H1 (cell line): ENCODE results near the gene SLC30A3. TPM values are rescaled to one million over a fixed set of nuclear protein-coding genes. Genes with fewer than 3 reads are reported as not detected.
A peak's percentile ranks its signal among the peaks of the same experiment; 100 is the strongest.

ENCODE experiments used
- CTCF ChIA-PET: fragments of 300-600 bp; sonication (Branson Sonifier 250); formaldehyde crosslinking; loops from one replicate; lab custom pipeline; 2021; ENCODE audit not compliant: partially characterized antibody; lab: Charles Lee
- POLR2A ChIA-PET: fragments of 300-600 bp; sonication (Branson Sonifier 250); formaldehyde crosslinking; loops from one replicate; lab custom pipeline; 2021; ENCODE audit warnings: inconsistent platforms; ENCODE audit not compliant: partially characterized antibody; lab: Charles Lee
- DNase-seq, 2 experiments: peaks; one replicate each; pipeline versions ENCODE4 v3.0.0 to v3.0.0-alpha.2; 2010 to 2022; ENCODE audit warnings: low spot score in 2 of 2, low read depth in 1 of 2, mixed read lengths in 1 of 2
- FAIRE-seq: peaks from 2 replicates; lab custom pipeline; 2011; peaks lifted over from hg19 to GRCh38; lab: Jason Lieb, UNC
- H2AFZ ChIP-seq: 2 replicates; pipeline ENCODE4 v1.8.1; 2012; ENCODE audit warnings: low read length, inconsistent platforms
- H2AK5ac ChIP-seq: 2 replicates; pipeline ENCODE4 v1.6.1; 2013; ENCODE audit warnings: low read depth, low read length
- H2BK120ac ChIP-seq: replicated peaks from 2 replicates; pipeline ENCODE3; 2013; ENCODE audit warnings: low read depth, low read length, inconsistent platforms
- H2BK12ac ChIP-seq: 2 replicates; pipeline ENCODE4 v1.6.1; 2013; ENCODE audit warnings: low read depth, low read length
- H2BK15ac ChIP-seq: 2 replicates; pipeline ENCODE4 v1.6.1; 2013; ENCODE audit warnings: low read length
- H2BK20ac ChIP-seq: 2 replicates; pipeline ENCODE4 v1.6.1; 2013; ENCODE audit warnings: low read length
- H2BK5ac ChIP-seq: 2 replicates; pipeline ENCODE4 v1.6.1; 2013; ENCODE audit warnings: low read depth, low read length
- H3K14ac ChIP-seq: 2 replicates; pipeline ENCODE4 v1.6.1; 2013; ENCODE audit warnings: inconsistent platforms; ENCODE audit not compliant: insufficient read length
- H3K18ac ChIP-seq: 2 replicates; pipeline ENCODE4 v1.6.1; 2013; ENCODE audit warnings: low read length; ENCODE audit errors: extremely low read depth
- H3K23ac ChIP-seq: 2 replicates; pipeline ENCODE4 v1.6.1; 2013; ENCODE audit warnings: inconsistent platforms; ENCODE audit not compliant: insufficient read length
- H3K23me2 ChIP-seq: 2 replicates; pipeline ENCODE4 v1.6.1; 2013; ENCODE audit warnings: low read depth, low read length
- H3K27ac ChIP-seq: 2 replicates; pipeline ENCODE4 v1.6.1; 2011; ENCODE audit warnings: low read depth, low read length, inconsistent platforms
- H3K27me3 ChIP-seq, 4 experiments: replicated peaks in 1 of 4; 1 replicate in 1 of 4; 2 replicates in 3 of 4; pipeline versions ENCODE4 v1.6.1 to v1.8.1; 2011 to 2013; ENCODE audit warnings: low read length in 3 of 4, mild to moderate bottlenecking in 3 of 4, inconsistent platforms in 2 of 4, mixed read lengths in 2 of 4, moderate library complexity in 1 of 4; ENCODE audit not compliant: control insufficient read depth in 3 of 4, insufficient read depth in 3 of 4; ENCODE audit errors: extremely low read depth in 1 of 4
- H3K36me3 ChIP-seq, 4 experiments: 2 replicates each; pipeline versions ENCODE4 v1.6.1 to v1.8.1; 2011 to 2013; ENCODE audit warnings: mild to moderate bottlenecking in 4 of 4, low read length in 3 of 4, moderate library complexity in 2 of 4, control low read depth in 1 of 4, inconsistent platforms in 1 of 4; ENCODE audit not compliant: insufficient read depth in 4 of 4, control insufficient read depth in 2 of 4
- H3K4ac ChIP-seq: replicated peaks from 2 replicates; pipeline ENCODE3; 2013; ENCODE audit warnings: low read length, low read depth, mixed read lengths, inconsistent platforms; ENCODE audit not compliant: insufficient read length
- H3K4me1 ChIP-seq, 4 experiments: replicated peaks in 1 of 4; 1 replicate in 1 of 4; 2 replicates in 3 of 4; pipeline versions ENCODE4 v1.6.1 to v1.8.1; 2011 to 2013; ENCODE audit warnings: low read length in 3 of 4, inconsistent platforms in 2 of 4, mixed read lengths in 1 of 4; ENCODE audit not compliant: insufficient read depth in 4 of 4, control insufficient read depth in 3 of 4
- H3K4me2 ChIP-seq, 2 experiments: 2 replicates each; pipeline versions ENCODE4 v1.6.1 to v1.8.1; 2011 to 2013; ENCODE audit warnings: low read depth in 2 of 2, low read length in 2 of 2, control low read depth in 1 of 2, inconsistent platforms in 1 of 2, mild to moderate bottlenecking in 1 of 2; ENCODE audit not compliant: insufficient read depth in 1 of 2
- H3K4me3 ChIP-seq, 4 experiments: fragments of 200-600, 300-600 bp in 1 of 4; sonication (generic), shearing (Covaris generic), sonication (Bioruptor Twin) in 1 of 4; 2 replicates each; pipeline versions ENCODE4 v1.5.1 to v1.8.1; 2011 to 2016; ENCODE audit warnings: low read length in 4 of 4, low read depth in 3 of 4, control low read depth in 2 of 4, inconsistent platforms in 2 of 4, mild to moderate bottlenecking in 2 of 4, mixed read lengths in 1 of 4, moderate library complexity in 1 of 4; ENCODE audit not compliant: insufficient read depth in 2 of 4; ENCODE audit errors: extremely low read depth in 1 of 4
- H3K56ac ChIP-seq: replicated peaks from 2 replicates; pipeline ENCODE3; 2013; ENCODE audit warnings: low read depth, mild to moderate bottlenecking, mixed read lengths, low read length, inconsistent platforms; ENCODE audit not compliant: insufficient read length
- H3K79me1 ChIP-seq: 2 replicates; pipeline ENCODE4 v1.6.1; 2013; ENCODE audit warnings: low read depth, low read length, control low read depth
- H3K79me2 ChIP-seq, 2 experiments: 2 replicates each; pipeline versions ENCODE4 v1.6.1 to v1.8.1; 2012 to 2013; ENCODE audit warnings: low read length in 2 of 2, mild to moderate bottlenecking in 2 of 2, inconsistent platforms in 1 of 2; ENCODE audit not compliant: insufficient read depth in 2 of 2, control insufficient read depth in 1 of 2
- H3K9ac ChIP-seq, 4 experiments: replicated peaks in 1 of 4; 1 replicate in 1 of 4; 2 replicates in 3 of 4; pipeline versions ENCODE4 v1.6.1 to v1.8.1; 2011 to 2013; ENCODE audit warnings: low read depth in 3 of 4, low read length in 3 of 4, control low read depth in 2 of 4, mild to moderate bottlenecking in 2 of 4, moderate library complexity in 2 of 4, inconsistent platforms in 1 of 4; ENCODE audit errors: extremely low read depth in 1 of 4
- H3K9me3 ChIP-seq, 2 experiments: 2 replicates each; pipeline versions ENCODE4 v1.6.1 to v1.8.1; 2012 to 2013; ENCODE audit warnings: mild to moderate bottlenecking in 2 of 2, moderate library complexity in 2 of 2, control low read depth in 1 of 2, inconsistent platforms in 1 of 2, low read depth in 1 of 2, low read length in 1 of 2, mixed read lengths in 1 of 2; ENCODE audit not compliant: insufficient read depth in 2 of 2
- H4K20me1 ChIP-seq, 2 experiments: replicated peaks in 1 of 2; 2 replicates each; pipeline versions ENCODE3 to v1.8.1; 2011 to 2013; ENCODE audit warnings: inconsistent platforms in 2 of 2, low read length in 2 of 2, mild to moderate bottlenecking in 1 of 2; ENCODE audit not compliant: insufficient read depth in 2 of 2, control insufficient read depth in 1 of 2
- H4K5ac ChIP-seq: 2 replicates; pipeline ENCODE4 v1.6.1; 2013; ENCODE audit warnings: low read length, low read depth, mixed read lengths, inconsistent platforms; ENCODE audit not compliant: insufficient read length
- H4K8ac ChIP-seq: 2 replicates; pipeline ENCODE4 v1.8.0; 2013; ENCODE audit warnings: mild to moderate bottlenecking, moderate library complexity, low read length, inconsistent platforms; ENCODE audit not compliant: insufficient read depth; ENCODE audit errors: extremely low read depth
- H4K91ac ChIP-seq: replicated peaks from 2 replicates; pipeline ENCODE3; 2013; ENCODE audit warnings: low read length, mixed read lengths, inconsistent platforms; ENCODE audit not compliant: insufficient read length
- HDAC2 ChIP-seq, 2 experiments: fragments of 300-600 bp in 1 of 2; sonication (generic) in 1 of 2; IDR thresholded peaks; 2 replicates each; pipeline ENCODE4 v1.6.1; 2011 to 2012; ENCODE audit warnings: low read depth in 2 of 2, low read length in 2 of 2, mild to moderate bottlenecking in 2 of 2, moderate library complexity in 2 of 2, borderline replicate concordance in 1 of 2, inconsistent platforms in 1 of 2
- HDAC6 ChIP-seq: IDR thresholded peaks from one replicate; pipeline ENCODE4 v1.7.1; 2012; ENCODE audit warnings: low read depth, mild to moderate bottlenecking, inconsistent platforms, low read length, moderate library complexity
- KDM5A ChIP-seq: fragments of 200-600 bp; IDR thresholded peaks from 2 replicates; pipeline ENCODE4 v1.7.1; 2012; ENCODE audit warnings: mild to moderate bottlenecking, low read length, inconsistent platforms, mixed read lengths
- POLR2AphosphoS5 ChIP-seq: IDR thresholded peaks from 2 replicates; pipeline ENCODE4 v1.6.1; 2011; ENCODE audit warnings: low read depth, low read length
- WGBS, 2 experiments: shearing (Covaris generic) in 1 of 2; methylation state at CpG; one replicate each; pipeline versions ENCODE4 v1.1.6 to v1.1.7; 2013 to 2015; ENCODE audit warnings: low lambda C conversion rate in 2 of 2, mixed read lengths in 2 of 2, inconsistent platforms in 1 of 2, low coverage in 1 of 2, missing lambda C conversion rate in 1 of 2; ENCODE audit not compliant: insufficient replicate concordance in 2 of 2, insufficient coverage in 1 of 2, insufficient read length in 1 of 2; ENCODE audit errors: extremely low coverage in 1 of 2, missing lambda C conversion rate in 1 of 2; 5-methylcytosine and 5-hydroxymethylcytosine counted together
- polyA plus RNA-seq, 7 experiments: library from polyadenylated mRNA; depleted of rRNA in 3 of 7; stranded (reverse) in 5 of 7; unstranded in 2 of 7; fragments of >200 nt in 5 of 7; fragments of 200-250 nt in 2 of 7; gene quantifications; 1 replicate in 5 of 7; 2 replicates in 1 of 7; 4 replicates in 1 of 7; pipeline versions ENCODE4 v1.2.1 to v1.2.3, GENCODE V29; 2011 to 2013; ENCODE audit warnings: missing spikeins in 2 of 7, mixed read lengths in 2 of 7
- total RNA-seq: library from RNA; stranded (reverse); fragmentation: NEBNext Ultra II Directional; extraction: Animal tissue kit (Norgen Biotek cat#: 25700); gene quantifications from 2 replicates; pipeline ENCODE4 v1.2.1, GENCODE V29; 2021
- TF ChIP-seq, protein P1 (sequence below): IDR thresholded peaks from 2 replicates; pipeline ENCODE4 v1.6.1; 2012; ENCODE audit warnings: inconsistent platforms

The SLC30A3 gene
- total and polyA plus RNA-seq, 2 of the 8 experiments (the other 6 are each of a cell fraction or from before 2014, with no cell fraction given), result 15.2 to 30.7 TPM

DNA sequence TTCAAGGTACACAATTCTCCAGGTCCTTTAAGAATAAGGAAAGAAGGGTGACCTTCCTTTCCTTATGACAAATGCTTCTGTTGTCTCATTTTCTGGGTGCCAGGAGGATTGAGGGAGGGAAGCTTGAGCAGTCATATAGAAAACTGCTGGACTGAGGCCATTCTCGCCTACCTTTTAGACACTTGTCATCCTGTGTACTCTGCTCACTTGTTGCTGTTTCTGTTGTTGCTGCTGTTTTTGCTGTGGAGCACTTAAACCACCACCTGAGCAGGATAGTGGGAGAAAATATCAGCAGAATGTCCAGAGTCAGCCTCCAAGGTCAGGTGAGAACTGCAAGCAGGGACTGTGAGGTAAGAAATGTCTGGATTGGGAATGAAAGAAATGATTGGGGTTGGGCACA is 15.2 kb upstream of the SLC30A3 start:
- no peak overlapping the region for H3K4me2 ChIP-seq
- no peak overlapping the region for H2BK120ac ChIP-seq
- peaks cover 4 to 16% (median 13%) of the 10 kb centered on the region in 4 experiments for H3K4me1 ChIP-seq
- H2BK15ac ChIP-seq, result 0 out of 2 replicates have a peak overlapping the region, but pooled peaks have one; percentile 22
- H3K4me3 ChIP-seq, result no peak overlapping the region
- no peak for DNase-seq
- no peak overlapping the region for H3K56ac ChIP-seq
- no peak overlapping the region for H2BK5ac ChIP-seq
- H3K9ac ChIP-seq, result peak overlapping the region in 1 of 4 experiments; percentile 6; a peak in 1 of 7 replicates
- no peak for FAIRE-seq
- H2AFZ ChIP-seq, result no peak overlapping the region
- H3K18ac ChIP-seq, result no peak overlapping the region
- H3K4ac ChIP-seq, result no peak overlapping the region
- H3K9me3 ChIP-seq, result no peaks in the 10 kb centered on the region
- WGBS, 2 experiments, result 73% methylated on average over 1 of the region's 1 CpG; no CpG with 5 or more reads in 1 of the 2 experiments
- CTCF ChIA-PET, result interaction anchor here (2.5 to 20.2 kb wide), 8 partner anchors 10 to 181 kb away, joined by 12 to 413 read pairs (median 88); partner anchors contain the start of gene SLC30A3
- H3K27me3 ChIP-seq, result peaks cover 0 to 4% (median 0%) of the 10 kb centered on the region in 4 experiments; a peak in 1 of 7 replicates
- no peak overlapping the region for H3K27ac ChIP-seq
- no peaks in the 10 kb centered on the region for H3K36me3 ChIP-seq
- no peak for TF ChIP-seq HDAC2 (IDR thresholded peaks at IDR 0.05; ENCODE audit: borderline replicate concordance in 1 of 2, low read depth in 2 of 2, low read length in 2 of 2)
- TF ChIP-seq POLR2AphosphoS5, result no peak
- TF ChIP-seq KDM5A, result no peak
- TF ChIP-seq, protein P1, sequence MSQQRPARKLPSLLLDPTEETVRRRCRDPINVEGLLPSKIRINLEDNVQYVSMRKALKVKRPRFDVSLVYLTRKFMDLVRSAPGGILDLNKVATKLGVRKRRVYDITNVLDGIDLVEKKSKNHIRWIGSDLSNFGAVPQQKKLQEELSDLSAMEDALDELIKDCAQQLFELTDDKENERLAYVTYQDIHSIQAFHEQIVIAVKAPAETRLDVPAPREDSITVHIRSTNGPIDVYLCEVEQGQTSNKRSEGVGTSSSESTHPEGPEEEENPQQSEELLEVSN, result no peak
- no peak for TF ChIP-seq HDAC6
- H4K20me1 ChIP-seq, result no peaks in the 10 kb centered on the region
- H2AK5ac ChIP-seq, result no peak overlapping the region
- H3K23me2 ChIP-seq, result peaks cover 3% of the 10 kb centered on the region
- H3K79me2 ChIP-seq, result no peaks in the 10 kb centered on the region
- POLR2A ChIA-PET, result interaction anchor here (9.3 to 11.9 kb wide), 2 partner anchors 13 to 30 kb away, joined by 63 to 149 read pairs; partner anchors contain the start of gene SLC30A3
- no peak overlapping the region for H4K5ac ChIP-seq
- H3K23ac ChIP-seq, result no peak overlapping the region
- H2BK12ac ChIP-seq, result no peak overlapping the region
- no peak overlapping the region for H4K8ac ChIP-seq
- no peak overlapping the region for H4K91ac ChIP-seq
- H3K14ac ChIP-seq, result no peak overlapping the region
- H3K79me1 ChIP-seq, result no peaks in the 10 kb centered on the region
- no peak overlapping the region for H2BK20ac ChIP-seq
